SK-N-SH (cell line): ENCODE measurements around the gene MGLL. TPM values are rescaled to one million over a fixed set of nuclear protein-coding genes. Genes with fewer than 3 reads are reported as not detected.

Source experiments
- CTCF ChIA-PET: fragments of 300-600, 350-600 bp; formaldehyde crosslinking; extraction: SDS; loops from one replicate; lab custom pipeline; 2021; lab: Yijun Ruan, JAX
- POLR2A ChIA-PET: fragments of 350-600 bp; sonication (Branson Sonifier 250); formaldehyde crosslinking; extraction: SDS; loops from one replicate; lab custom pipeline; 2020; ENCODE audit warnings: antibody characterized with exemption, inconsistent platforms; lab: Yijun Ruan, JAX
- DNase-seq: peaks from one replicate; pipeline ENCODE4 v3.0.0; 2012
- H2AFZ ChIP-seq: fragments of 200-600 bp; sonication (generic); 2 replicates; pipeline ENCODE4 v1.8.1; 2016; ENCODE audit warnings: antibody characterized with exemption, mild to moderate bottlenecking, low read depth
- H3F3A ChIP-seq: fragments of 200-600 bp; sonication (generic); replicated peaks from 2 replicates; pipeline ENCODE3; 2016; ENCODE audit warnings: antibody characterized with exemption, mild to moderate bottlenecking; ENCODE audit not compliant: insufficient read depth
- H3K27ac ChIP-seq, 2 experiments: fragments of 200-500 bp in 1 of 2; fragments of 200-600 bp in 1 of 2; sonication (Bioruptor generic) in 1 of 2; sonication (generic), shearing (Covaris generic) in 1 of 2; 2 replicates each; pipeline versions ENCODE4 v1.5.1 to v1.6.1; 2014 to 2016; ENCODE audit warnings: low read depth in 2 of 2, inconsistent platforms in 1 of 2, low read length in 1 of 2, mild to moderate bottlenecking in 1 of 2, mixed read lengths in 1 of 2
- H3K27me3 ChIP-seq: fragments of 200-600 bp; sonication (generic), shearing (Covaris generic); 2 replicates; pipeline ENCODE4 v1.6.1; 2016; ENCODE audit warnings: mixed run types; ENCODE audit not compliant: insufficient read depth
- H3K36me3 ChIP-seq, 2 experiments: fragments of 200-500 bp in 1 of 2; fragments of 200-600 bp in 1 of 2; sonication (Bioruptor generic) in 1 of 2; sonication (generic) in 1 of 2; replicated peaks in 1 of 2; 2 replicates each; pipeline versions ENCODE3 to v1.5.1; 2014 to 2016; ENCODE audit warnings: low read length in 1 of 2, mild to moderate bottlenecking in 1 of 2; ENCODE audit not compliant: insufficient read depth in 2 of 2, control insufficient read depth in 1 of 2
- H3K4me1 ChIP-seq, 2 experiments: fragments of 200-500 bp in 1 of 2; fragments of 200-600 bp in 1 of 2; sonication (Bioruptor generic) in 1 of 2; sonication (generic), shearing (Covaris generic) in 1 of 2; 2 replicates each; pipeline versions ENCODE4 v1.5.1 to v1.6.1; 2014 to 2016; ENCODE audit warnings: low read depth in 1 of 2, low read length in 1 of 2, mixed run types in 1 of 2; ENCODE audit not compliant: insufficient read depth in 2 of 2, control insufficient read depth in 1 of 2
- H3K4me2 ChIP-seq: fragments of 200-600 bp; sonication (generic), shearing (Covaris generic); 2 replicates; pipeline ENCODE4 v1.6.1; 2017; ENCODE audit warnings: mixed run types
- H3K4me3 ChIP-seq, 2 experiments: fragments of 200-500 bp in 1 of 2; fragments of 200-600 bp in 1 of 2; sonication (Bioruptor generic) in 1 of 2; sonication (generic), shearing (Covaris generic) in 1 of 2; 2 replicates each; pipeline versions ENCODE4 v1.5.1 to v1.8.1; 2014 to 2016; ENCODE audit warnings: low read depth in 2 of 2, inconsistent platforms in 1 of 2, low read length in 1 of 2, mild to moderate bottlenecking in 1 of 2, mixed read lengths in 1 of 2, moderate library complexity in 1 of 2
- H3K79me2 ChIP-seq: fragments of 200-600 bp; sonication (generic); 2 replicates; pipeline ENCODE4 v1.8.1; 2017; ENCODE audit warnings: mild to moderate bottlenecking; ENCODE audit not compliant: insufficient read depth
- H3K9ac ChIP-seq: fragments of 200-600 bp; sonication (generic); 2 replicates; pipeline ENCODE4 v1.6.1; 2017; ENCODE audit warnings: mixed run types
- H3K9me2 ChIP-seq: fragments of 200-600 bp; sonication (generic); 2 replicates; pipeline ENCODE4 v1.6.1; 2017; ENCODE audit warnings: mixed run types
- H3K9me3 ChIP-seq: fragments of 200-600 bp; sonication (generic); 2 replicates; pipeline ENCODE4 v1.6.1; 2017; ENCODE audit warnings: mixed run types, mild to moderate bottlenecking, moderate library complexity
- H4K20me1 ChIP-seq: fragments of 200-600 bp; sonication (generic); 2 replicates; pipeline ENCODE4 v1.6.1; 2017; ENCODE audit warnings: mild to moderate bottlenecking, mixed run types; ENCODE audit not compliant: insufficient read depth
- CHD2 ChIP-seq: fragments of 150-350 bp; IDR thresholded peaks from 2 replicates; pipeline ENCODE4 v1.6.1; 2018; ENCODE audit warnings: low read length; ENCODE audit not compliant: partially characterized antibody
- CTCF ChIP-seq: fragments of 200-600 bp; sonication (generic); IDR thresholded peaks from 2 replicates; pipeline ENCODE4 v1.6.1; 2017; ENCODE audit warnings: antibody characterized with exemption, mild to moderate bottlenecking, moderate library complexity
- FOSL2 ChIP-seq: IDR thresholded peaks from 2 replicates; pipeline ENCODE4 v1.4.0; 2012; ENCODE audit warnings: low read depth, mild to moderate bottlenecking, moderate library complexity, borderline replicate concordance
- FOXJ3 ChIP-seq: sonication (generic); formaldehyde crosslinking; IDR thresholded peaks from 2 replicates; pipeline ENCODE4 v1.5.1; 2020; ENCODE audit warnings: mild to moderate bottlenecking, missing genetic modification reagents
- FOXM1 ChIP-seq: IDR thresholded peaks from 2 replicates; pipeline ENCODE4 v1.4.0; 2012; ENCODE audit warnings: low read depth, mild to moderate bottlenecking
- GABPA ChIP-seq: IDR thresholded peaks from 2 replicates; pipeline ENCODE4 v1.4.0; 2012; ENCODE audit warnings: low read depth, mild to moderate bottlenecking
- GATA2 ChIP-seq: sonication (generic); formaldehyde crosslinking; IDR thresholded peaks from 2 replicates; pipeline ENCODE4 v1.5.0; 2020; ENCODE audit warnings: mild to moderate bottlenecking, missing genetic modification reagents
- IRF3 ChIP-seq: fragments of 150-350 bp; IDR thresholded peaks from 2 replicates; pipeline ENCODE4 v1.6.1; 2016; ENCODE audit warnings: mild to moderate bottlenecking, low read depth, low read length
- JUND ChIP-seq: IDR thresholded peaks from 2 replicates; pipeline ENCODE4 v1.4.0; 2012
- MAX ChIP-seq: IDR thresholded peaks from 2 replicates; pipeline ENCODE4 v1.4.0; 2012; ENCODE audit warnings: low read depth
- MEF2A ChIP-seq: IDR thresholded peaks from 2 replicates; pipeline ENCODE4 v1.4.0; 2012; ENCODE audit warnings: low read depth, borderline replicate concordance
- MXI1 ChIP-seq: IDR thresholded peaks from 2 replicates; pipeline ENCODE4 v1.6.1; 2012; ENCODE audit warnings: mild to moderate bottlenecking, low read depth, low read length, improper control_type of control experiment
- NFIC ChIP-seq: IDR thresholded peaks from 2 replicates; pipeline ENCODE4 v1.4.0; 2012; ENCODE audit warnings: borderline replicate concordance
- RAD21 ChIP-seq: IDR thresholded peaks from 2 replicates; pipeline ENCODE4 v1.6.1; 2012; ENCODE audit warnings: mild to moderate bottlenecking, low read length
- RCOR1 ChIP-seq: fragments of 150-350 bp; IDR thresholded peaks from 2 replicates; pipeline ENCODE4 v1.6.1; 2017; ENCODE audit warnings: antibody characterized with exemption, low read length
- REST ChIP-seq: IDR thresholded peaks from 2 replicates; pipeline ENCODE4 v1.6.1; 2012; ENCODE audit warnings: mild to moderate bottlenecking, low read depth, low read length, moderate library complexity
- RFX5 ChIP-seq: IDR thresholded peaks from 2 replicates; pipeline ENCODE4 v1.6.1; 2012; ENCODE audit warnings: mild to moderate bottlenecking, improper control_type of control experiment, low read length
- RXRA ChIP-seq: IDR thresholded peaks from 2 replicates; pipeline ENCODE4 v1.4.0; 2012; ENCODE audit warnings: low read depth, mild to moderate bottlenecking, borderline replicate concordance
- SMC3 ChIP-seq: IDR thresholded peaks from 2 replicates; pipeline ENCODE4 v1.6.1; 2012; ENCODE audit warnings: low read depth, low read length, improper control_type of control experiment
- TAF1 ChIP-seq: IDR thresholded peaks from 2 replicates; pipeline ENCODE4 v1.6.1; 2012; ENCODE audit warnings: low read depth, mild to moderate bottlenecking, low read length, moderate library complexity, borderline replicate concordance
- TCF12 ChIP-seq: IDR thresholded peaks from 2 replicates; pipeline ENCODE4 v1.4.0; 2012
- TEAD4 ChIP-seq: IDR thresholded peaks from 2 replicates; pipeline ENCODE4 v1.4.0; 2012; ENCODE audit warnings: mild to moderate bottlenecking, borderline replicate concordance; ENCODE audit not compliant: insufficient read depth
- WGBS: methylation state at CpG from one replicate; pipeline ENCODE4 v1.1.6; 2017; ENCODE audit warnings: low lambda C conversion rate; 5-methylcytosine and 5-hydroxymethylcytosine counted together
- polyA plus RNA-seq, 3 experiments: library from polyadenylated mRNA; depleted of rRNA; stranded (reverse); fragments of >200 nt; gene quantifications; 2 replicates each; pipeline ENCODE4 v1.2.3, GENCODE V29; 2012

MGLL gene
- polyA plus RNA-seq, 1 of the 3 experiments (the other 2 are of a cell fraction) = 2.2 TPM

- Histone ChIP-seq H2AFZ (no peak overlapping the region), H3K9me3 (no peaks in the 10 kb centered on the region)
- no peak for TF ChIP-seq IRF3
- no peak for TF ChIP-seq TEAD4
- no peak for TF ChIP-seq NFIC
- no peak for TF ChIP-seq FOXJ3 (CRISPR knock-in tag)
- no peak for TF ChIP-seq SMC3
- TF ChIP-seq FOSL2 = no peak
- TF ChIP-seq MEF2A = no peak
- TF ChIP-seq JUND = no peak
- no peak for TF ChIP-seq TCF12
- no peak for TF ChIP-seq MXI1
- TF ChIP-seq CTCF = no peak
- no peak for TF ChIP-seq GABPA
- TF ChIP-seq RXRA = no peak
- TF ChIP-seq TAF1 = no peak
- TF ChIP-seq FOXM1 = no peak
- no peak for TF ChIP-seq RAD21
- no peak for TF ChIP-seq RCOR1
- TF ChIP-seq, all 33 proteins: peak for 0
- Histone ChIP-seq H3K27me3 (no peaks in the 10 kb centered on the region), H3K27ac (no peak overlapping the region), H3K4me2 (no peak overlapping the region), H3K4me1 (no peaks in the 10 kb centered on the region), H3F3A (no peaks in the 10 kb centered on the region), H3K9me2 (no peaks in the 10 kb centered on the region), H3K4me3 (no peak overlapping the region), H3K79me2 (no peaks in the 10 kb centered on the region), H3K9ac (no peak overlapping the region), H4K20me1 (no peaks in the 10 kb centered on the region), H3K36me3 (no peaks in the 10 kb centered on the region)
- ChIA-PET POLR2A (no interaction called here), CTCF (no interaction called here)
- 73% methylated on average over 1 of the region's 1 CpG for WGBS
- no peak for DNase-seq
Observed at GRCh38 chr3:127846576-127846975, 24.3 kb upstream of the MGLL start.

GRCh38 chr3:127844326-127844942 is 22.1 kb upstream of the MGLL start:
- H3K4me1 ChIP-seq = no peaks in the 10 kb centered on the region
- H2AFZ ChIP-seq = no peak overlapping the region
- H4K20me1 ChIP-seq = no peaks in the 10 kb centered on the region
- ChIA-PET POLR2A (no interaction called here), CTCF (interaction anchor here (0.8 to 1.1 kb wide), 2 partner anchors 13 to 115 kb away, joined by 3 read pairs; no protein-coding TSS in a partner anchor)
- no peak for DNase-seq
- H3K27ac ChIP-seq = no peak overlapping the region
- no peaks in the 10 kb centered on the region for H3K9me2 ChIP-seq
- H3F3A ChIP-seq = no peaks in the 10 kb centered on the region
- H3K79me2 ChIP-seq = no peaks in the 10 kb centered on the region
- H3K9ac ChIP-seq = no peak overlapping the region
- H3K4me3 ChIP-seq = no peak overlapping the region
- H3K27me3 ChIP-seq = peaks cover 4% of the 10 kb centered on the region; the same call in 1 of the 2 replicates
- WGBS = 75% methylated on average over 5 of the region's 6 CpGs
- no peaks in the 10 kb centered on the region for H3K36me3 ChIP-seq
- H3K9me3 ChIP-seq = no peaks in the 10 kb centered on the region
- no peak overlapping the region for H3K4me2 ChIP-seq
- TF ChIP-seq FOSL2 (no peak), NFIC (no peak), REST (no peak), RXRA (no peak), CHD2 (no peak), GABPA (no peak), JUND (no peak), MAX (no peak), MXI1 (no peak), FOXM1 (no peak), TAF1 (no peak), GATA2 (CRISPR knock-in tag) (no peak), SMC3 (no peak), MEF2A (no peak), RFX5 (no peak)
